GM12878 (cell line): ENCODE measurements around the gene FAM118B. TPM values are rescaled to one million over a fixed set of nuclear protein-coding genes. Genes with fewer than 3 reads are reported as not detected.

Source experiments
- ATAC-seq: fragments of 200-7000 bp; cut with Tn5 transposase; 3 replicates; pipeline ENCODE4 v1.9.1; 2020; ENCODE audit warnings: mild to moderate bottlenecking, moderate library complexity
- BruUV-seq: library from RNA; stranded (reverse); fragments of 400-500 nt; replicated peaks from 2 replicates; lab custom pipeline; 2021; lab: Mats Ljungman, UMichigan
- CTCF ChIA-PET: fragments of 300-600 bp; sonication (Branson Sonifier 250); formaldehyde crosslinking; extraction: SDS; loops from one replicate; lab custom pipeline; 2021; ENCODE audit warnings: inconsistent platforms; lab: Yijun Ruan, JAX
- POLR2A ChIA-PET: fragments of 350-600 bp; formaldehyde crosslinking; extraction: SDS; loops from one replicate; lab custom pipeline; 2021; ENCODE audit warnings: inconsistent platforms; lab: Charles Lee
- RAD21 ChIA-PET: fragments of 300-600 bp; sonication (Branson Sonifier 250); formaldehyde crosslinking; loops from one replicate; lab custom pipeline; 2023; ENCODE audit warnings: antibody characterized with exemption; ENCODE audit not compliant: unreplicated experiment; lab: Charles Lee
- SMC1A ChIA-PET: fragments of 300-600 bp; sonication (Branson Sonifier 250); formaldehyde crosslinking; loops from one replicate; lab custom pipeline; 2023; ENCODE audit not compliant: unreplicated experiment, uncharacterized antibody; lab: Charles Lee
- DNase-seq: peaks from one replicate; pipeline ENCODE4 v3.0.0-alpha.2; 2011; ENCODE audit warnings: low read depth, low spot score
- FAIRE-seq: peaks from 3 replicates; lab custom pipeline; 2011; peaks lifted over from hg19 to GRCh38; lab: Jason Lieb, UNC
- H2AFZ ChIP-seq: 2 replicates; pipeline ENCODE4 v1.6.0; 2011; ENCODE audit warnings: low read depth, low read length, control low read depth; ENCODE audit not compliant: control insufficient read depth
- H3K27ac ChIP-seq: 2 replicates; pipeline ENCODE4 v1.5.1; 2011; ENCODE audit warnings: control low read depth; ENCODE audit not compliant: control insufficient read depth, insufficient read depth
- H3K27me3 ChIP-seq, 2 experiments: replicated peaks in 1 of 2; 2 replicates each; pipeline versions ENCODE4 v1.6.0 to v1.6.1; 2011; ENCODE audit warnings: low read length in 1 of 2; ENCODE audit not compliant: control insufficient read depth in 2 of 2, insufficient read depth in 2 of 2
- H3K36me3 ChIP-seq, 2 experiments: 2 replicates each; pipeline ENCODE4 v1.5.1; 2011; ENCODE audit warnings: low read length in 1 of 2; ENCODE audit not compliant: control insufficient read depth in 2 of 2, insufficient read depth in 2 of 2
- H3K4me1 ChIP-seq: 2 replicates; pipeline ENCODE4 v1.6.1; 2011; ENCODE audit warnings: mild to moderate bottlenecking, low read length, moderate library complexity, mixed read lengths; ENCODE audit not compliant: control insufficient read depth, insufficient read depth
- H3K4me2 ChIP-seq: 2 replicates; pipeline ENCODE4 v1.6.0; 2011; ENCODE audit warnings: control low read depth; ENCODE audit not compliant: control insufficient read depth, insufficient read depth
- H3K4me3 ChIP-seq: fragments of 200-600 bp; sonication (generic); 2 replicates; pipeline ENCODE4 v1.5.1; 2016
- H3K79me2 ChIP-seq: 2 replicates; pipeline ENCODE4 v1.6.0; 2011; ENCODE audit warnings: low read length; ENCODE audit not compliant: control insufficient read depth, insufficient read depth
- H3K9ac ChIP-seq: 2 replicates; pipeline ENCODE4 v1.8.0; 2011; ENCODE audit warnings: low read length, control low read depth, mixed read lengths; ENCODE audit not compliant: control insufficient read depth, insufficient read depth
- H3K9me3 ChIP-seq: replicated peaks from 3 replicates; pipeline ENCODE4 v1.5.1; 2011; ENCODE audit warnings: mild to moderate bottlenecking, low read length; ENCODE audit not compliant: control insufficient read depth, insufficient read depth
- H4K20me1 ChIP-seq: 2 replicates; pipeline ENCODE4 v1.6.0; 2011; ENCODE audit not compliant: control insufficient read depth, insufficient read depth
- GATAD2B ChIP-seq: fragments of 450-650 bp; conservative IDR thresholded peaks from 2 replicates; pipeline ENCODE4 v1.6.1; 2017; ENCODE audit warnings: low read depth, mild to moderate bottlenecking, moderate library complexity
- MEF2B ChIP-seq: fragments of 450-650 bp; IDR thresholded peaks from 2 replicates; pipeline ENCODE4 v1.6.1; 2018; ENCODE audit warnings: mild to moderate bottlenecking, moderate library complexity; ENCODE audit not compliant: partially characterized antibody, poor library complexity, severe bottlenecking
- MTA2 ChIP-seq: fragments of 450-650 bp; IDR thresholded peaks from 2 replicates; pipeline ENCODE4 v1.6.1; 2016; ENCODE audit warnings: low read depth, mild to moderate bottlenecking, moderate library complexity
- POLR2AphosphoS2 ChIP-seq: IDR thresholded peaks from 2 replicates; pipeline ENCODE4 v1.6.1; 2011; ENCODE audit warnings: low read depth, mild to moderate bottlenecking, low read length, improper control_type of control experiment, moderate library complexity
- RBBP5 ChIP-seq: fragments of 200-600 bp; sonication (generic); conservative IDR thresholded peaks from 2 replicates; pipeline ENCODE4 v1.6.1; 2016
- RUNX3 ChIP-seq: IDR thresholded peaks from 2 replicates; pipeline ENCODE4 v1.6.1; 2012; ENCODE audit warnings: low read length, inconsistent platforms
- SUPT20H ChIP-seq: IDR thresholded peaks from 2 replicates; pipeline ENCODE4 v1.6.1; 2011; ENCODE audit warnings: low read depth, mild to moderate bottlenecking, low read length, moderate library complexity, borderline replicate concordance; ENCODE audit not compliant: control insufficient read depth
- ZNF24 ChIP-seq: fragments of 450-650 bp; IDR thresholded peaks from 2 replicates; pipeline ENCODE4 v1.6.1; 2017; ENCODE audit warnings: antibody characterized with exemption, mild to moderate bottlenecking
- WGBS: methylation state at CpG from one replicate; pipeline ENCODE4 v1.1.6; 2016; ENCODE audit warnings: low lambda C conversion rate; ENCODE audit not compliant: insufficient replicate concordance, insufficient coverage; ENCODE audit errors: missing lambda C conversion rate; 5-methylcytosine and 5-hydroxymethylcytosine counted together
- in situ Hi-C: fragments of 300-500 bp; cut with MboI; formaldehyde crosslinking; loops from 9 replicates; pipeline ENCODE4 v1.14.3; 2018; ENCODE audit warnings: mixed read lengths
- intact Hi-C: fragments of 100-400 bp; cut with micrococcal nuclease; formaldehyde crosslinking; loops from one replicate; pipeline ENCODE4 v1.14.2; 2022; ENCODE audit not compliant: unreplicated experiment
- polyA plus RNA-seq, 11 experiments: library from polyadenylated mRNA; depleted of rRNA in 4 of 11; unstranded in 6 of 11; stranded (reverse) in 5 of 11; fragments of >200 nt; fragmentation: Nextera tagmentation in 4 of 11; fragmentation: Illumina TruSeq in 1 of 11; extraction: Ambion mirVana in 4 of 11; extraction: Trizol in 1 of 11; gene quantifications; 1 replicate in 1 of 11; 2 replicates in 10 of 11; pipeline versions ENCODE4 v1.2.1 to v1.2.3, GENCODE V29; 2011 to 2016; ENCODE audit warnings: inconsistent platforms in 2 of 11, missing spikeins in 2 of 11, low read depth in 1 of 11
- total RNA-seq, 4 experiments: library from RNA; depleted of rRNA in 3 of 4; stranded (reverse); fragments of >200 nt in 3 of 4; fragmentation: Illumina TruSeq in 1 of 4; extraction: Trizol in 1 of 4; gene quantifications; 2 replicates each; pipeline versions ENCODE4 v1.2.1 to v1.2.3, GENCODE V29; 2013 to 2021
- TF ChIP-seq, protein P1 (sequence below): IDR thresholded peaks from 2 replicates; pipeline ENCODE4 v1.6.1; 2011; ENCODE audit warnings: low read depth, low read length, improper control_type of control experiment, borderline replicate concordance
- TF ChIP-seq, protein P2 (sequence below): fragments of 450-650 bp; IDR thresholded peaks from 2 replicates; pipeline ENCODE4 v1.6.1; 2017; ENCODE audit warnings: low read depth, mild to moderate bottlenecking, moderate library complexity
- TF ChIP-seq, protein P3 (sequence below): fragments of 150-350 bp; IDR thresholded peaks from 2 replicates; pipeline ENCODE4 v1.6.1; 2014; ENCODE audit warnings: mild to moderate bottlenecking, low read depth, low read length
- TF ChIP-seq, protein P4 (sequence below): fragments of 450-650 bp; IDR thresholded peaks from 2 replicates; pipeline ENCODE4 v1.6.1; 2017; ENCODE audit warnings: mild to moderate bottlenecking, moderate library complexity

Gene FAM118B
- total and polyA plus RNA-seq, 10 of the 15 experiments (the other 5 are each of a cell fraction or from before 2014, with no cell fraction given) = 12.8 to 29.7 (median 16.5) TPM

DNA sequence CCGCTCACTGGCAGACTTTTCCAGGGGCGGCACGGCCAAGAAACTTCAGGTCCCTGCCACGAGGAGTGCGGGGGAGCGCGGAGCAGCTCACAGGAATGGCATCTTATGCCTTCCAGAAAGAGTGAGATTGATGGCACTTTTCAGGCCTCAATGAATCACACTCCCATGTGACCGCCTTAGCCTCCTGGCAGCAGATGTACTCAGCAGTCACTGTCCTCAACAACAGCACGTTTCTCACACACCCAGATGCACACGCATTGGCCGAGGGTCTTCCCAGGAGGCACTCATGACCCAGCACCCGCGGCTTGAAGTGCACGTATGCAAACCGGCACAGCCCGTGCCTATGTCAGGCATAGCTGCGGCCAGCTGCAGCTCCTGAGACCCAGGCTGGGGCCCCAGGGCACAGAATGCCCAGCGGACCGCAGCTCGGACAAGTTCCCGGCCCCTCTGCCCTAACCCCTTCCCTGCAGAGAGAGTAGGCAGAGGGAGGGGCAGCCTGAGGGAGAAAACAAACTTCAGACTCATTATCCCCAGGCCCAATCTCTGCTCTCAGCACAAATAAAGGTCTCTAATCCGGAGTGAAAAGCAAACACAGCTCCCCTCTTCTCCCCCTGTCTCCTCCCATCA, 48.4 kb upstream of the FAM118B start (continued):
- TF ChIP-seq, protein P1, sequence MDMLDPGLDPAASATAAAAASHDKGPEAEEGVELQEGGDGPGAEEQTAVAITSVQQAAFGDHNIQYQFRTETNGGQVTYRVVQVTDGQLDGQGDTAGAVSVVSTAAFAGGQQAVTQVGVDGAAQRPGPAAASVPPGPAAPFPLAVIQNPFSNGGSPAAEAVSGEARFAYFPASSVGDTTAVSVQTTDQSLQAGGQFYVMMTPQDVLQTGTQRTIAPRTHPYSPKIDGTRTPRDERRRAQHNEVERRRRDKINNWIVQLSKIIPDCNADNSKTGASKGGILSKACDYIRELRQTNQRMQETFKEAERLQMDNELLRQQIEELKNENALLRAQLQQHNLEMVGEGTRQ = no peak

DNA sequence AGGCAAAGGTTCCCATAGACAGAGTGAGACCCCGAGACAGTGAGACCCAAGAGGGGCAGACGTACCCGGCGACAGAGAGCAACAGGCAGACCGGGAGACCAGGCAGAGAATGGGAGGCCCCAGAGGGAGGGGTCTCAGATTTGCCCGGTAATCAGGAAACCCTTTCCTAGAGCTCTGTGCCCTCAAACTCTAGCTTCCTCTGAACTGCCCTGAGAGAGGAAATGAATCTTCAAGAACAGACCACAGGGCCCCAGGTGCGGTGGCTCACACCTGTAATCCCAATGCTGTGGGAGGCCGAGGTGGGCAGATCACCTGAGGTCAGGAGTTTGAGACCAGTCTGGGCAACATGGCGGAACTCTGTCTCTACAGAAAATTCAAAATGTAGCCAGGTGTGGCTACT, 47.8 kb upstream of the FAM118B start:
- no peak for DNase-seq
- no peak overlapping the region for H3K9ac ChIP-seq
- no TSS peak for BruUV-seq
- POLR2A ChIA-PET = no interaction called here
- no peak overlapping the region for H3K4me2 ChIP-seq
- RAD21 ChIA-PET = no interaction called here
- CTCF ChIA-PET = no interaction called here
- H3K27me3 ChIP-seq = no peaks in the 10 kb centered on the region
- no peak for ATAC-seq
- no peak for FAIRE-seq
- H3K4me3 ChIP-seq = no peak overlapping the region
- intact Hi-C loops = no loop called here
- in situ Hi-C loops = no loop called here
- no peaks in the 10 kb centered on the region for H4K20me1 ChIP-seq
- no peak overlapping the region for H3K27ac ChIP-seq
- no peaks in the 10 kb centered on the region for H3K36me3 ChIP-seq
- H3K79me2 ChIP-seq = no peaks in the 10 kb centered on the region
- H2AFZ ChIP-seq = no peak overlapping the region
- 44% methylated on average over 9 of the region's 9 CpGs for WGBS
- H3K9me3 ChIP-seq = no peaks in the 10 kb centered on the region
- SMC1A ChIA-PET = interaction anchor here (0.6 kb wide), 1 partner anchor 40 kb away, joined by 4 read pairs; no protein-coding TSS in a partner anchor
- no peaks in the 10 kb centered on the region for H3K4me1 ChIP-seq
- TF ChIP-seq SUPT20H (no peak), RBBP5 (no peak), RUNX3 (no peak), MEF2B (no peak), ZNF24 (no peak), MTA2 (no peak), POLR2AphosphoS2 (no peak), GATAD2B (no peak)
- TF ChIP-seq, protein P2, sequence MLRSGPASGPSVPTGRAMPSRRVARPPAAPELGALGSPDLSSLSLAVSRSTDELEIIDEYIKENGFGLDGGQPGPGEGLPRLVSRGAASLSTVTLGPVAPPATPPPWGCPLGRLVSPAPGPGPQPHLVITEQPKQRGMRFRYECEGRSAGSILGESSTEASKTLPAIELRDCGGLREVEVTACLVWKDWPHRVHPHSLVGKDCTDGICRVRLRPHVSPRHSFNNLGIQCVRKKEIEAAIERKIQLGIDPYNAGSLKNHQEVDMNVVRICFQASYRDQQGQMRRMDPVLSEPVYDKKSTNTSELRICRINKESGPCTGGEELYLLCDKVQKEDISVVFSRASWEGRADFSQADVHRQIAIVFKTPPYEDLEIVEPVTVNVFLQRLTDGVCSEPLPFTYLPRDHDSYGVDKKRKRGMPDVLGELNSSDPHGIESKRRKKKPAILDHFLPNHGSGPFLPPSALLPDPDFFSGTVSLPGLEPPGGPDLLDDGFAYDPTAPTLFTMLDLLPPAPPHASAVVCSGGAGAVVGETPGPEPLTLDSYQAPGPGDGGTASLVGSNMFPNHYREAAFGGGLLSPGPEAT = no peak
- TF ChIP-seq, protein P3, sequence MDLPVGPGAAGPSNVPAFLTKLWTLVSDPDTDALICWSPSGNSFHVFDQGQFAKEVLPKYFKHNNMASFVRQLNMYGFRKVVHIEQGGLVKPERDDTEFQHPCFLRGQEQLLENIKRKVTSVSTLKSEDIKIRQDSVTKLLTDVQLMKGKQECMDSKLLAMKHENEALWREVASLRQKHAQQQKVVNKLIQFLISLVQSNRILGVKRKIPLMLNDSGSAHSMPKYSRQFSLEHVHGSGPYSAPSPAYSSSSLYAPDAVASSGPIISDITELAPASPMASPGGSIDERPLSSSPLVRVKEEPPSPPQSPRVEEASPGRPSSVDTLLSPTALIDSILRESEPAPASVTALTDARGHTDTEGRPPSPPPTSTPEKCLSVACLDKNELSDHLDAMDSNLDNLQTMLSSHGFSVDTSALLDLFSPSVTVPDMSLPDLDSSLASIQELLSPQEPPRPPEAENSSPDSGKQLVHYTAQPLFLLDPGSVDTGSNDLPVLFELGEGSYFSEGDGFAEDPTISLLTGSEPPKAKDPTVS = no peak
- TF ChIP-seq, protein P4, sequence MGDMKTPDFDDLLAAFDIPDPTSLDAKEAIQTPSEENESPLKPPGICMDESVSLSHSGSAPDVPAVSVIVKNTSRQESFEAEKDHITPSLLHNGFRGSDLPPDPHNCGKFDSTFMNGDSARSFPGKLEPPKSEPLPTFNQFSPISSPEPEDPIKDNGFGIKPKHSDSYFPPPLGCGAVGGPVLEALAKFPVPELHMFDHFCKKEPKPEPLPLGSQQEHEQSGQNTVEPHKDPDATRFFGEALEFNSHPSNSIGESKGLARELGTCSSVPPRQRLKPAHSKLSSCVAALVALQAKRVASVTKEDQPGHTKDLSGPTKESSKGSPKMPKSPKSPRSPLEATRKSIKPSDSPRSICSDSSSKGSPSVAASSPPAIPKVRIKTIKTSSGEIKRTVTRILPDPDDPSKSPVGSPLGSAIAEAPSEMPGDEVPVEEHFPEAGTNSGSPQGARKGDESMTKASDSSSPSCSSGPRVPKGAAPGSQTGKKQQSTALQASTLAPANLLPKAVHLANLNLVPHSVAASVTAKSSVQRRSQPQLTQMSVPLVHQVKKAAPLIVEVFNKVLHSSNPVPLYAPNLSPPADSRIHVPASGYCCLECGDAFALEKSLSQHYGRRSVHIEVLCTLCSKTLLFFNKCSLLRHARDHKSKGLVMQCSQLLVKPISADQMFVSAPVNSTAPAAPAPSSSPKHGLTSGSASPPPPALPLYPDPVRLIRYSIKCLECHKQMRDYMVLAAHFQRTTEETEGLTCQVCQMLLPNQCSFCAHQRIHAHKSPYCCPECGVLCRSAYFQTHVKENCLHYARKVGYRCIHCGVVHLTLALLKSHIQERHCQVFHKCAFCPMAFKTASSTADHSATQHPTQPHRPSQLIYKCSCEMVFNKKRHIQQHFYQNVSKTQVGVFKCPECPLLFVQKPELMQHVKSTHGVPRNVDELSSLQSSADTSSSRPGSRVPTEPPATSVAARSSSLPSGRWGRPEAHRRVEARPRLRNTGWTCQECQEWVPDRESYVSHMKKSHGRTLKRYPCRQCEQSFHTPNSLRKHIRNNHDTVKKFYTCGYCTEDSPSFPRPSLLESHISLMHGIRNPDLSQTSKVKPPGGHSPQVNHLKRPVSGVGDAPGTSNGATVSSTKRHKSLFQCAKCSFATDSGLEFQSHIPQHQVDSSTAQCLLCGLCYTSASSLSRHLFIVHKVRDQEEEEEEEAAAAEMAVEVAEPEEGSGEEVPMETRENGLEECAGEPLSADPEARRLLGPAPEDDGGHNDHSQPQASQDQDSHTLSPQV = no peak
